ENCODE data around the gene EVX1. TPM values are rescaled to one million over a fixed set of nuclear protein-coding genes. Genes with fewer than 3 reads are reported as not detected.

EVX1 gene
- total RNA-seq, 1 donor from 2014 or later = not detected

DNA sequence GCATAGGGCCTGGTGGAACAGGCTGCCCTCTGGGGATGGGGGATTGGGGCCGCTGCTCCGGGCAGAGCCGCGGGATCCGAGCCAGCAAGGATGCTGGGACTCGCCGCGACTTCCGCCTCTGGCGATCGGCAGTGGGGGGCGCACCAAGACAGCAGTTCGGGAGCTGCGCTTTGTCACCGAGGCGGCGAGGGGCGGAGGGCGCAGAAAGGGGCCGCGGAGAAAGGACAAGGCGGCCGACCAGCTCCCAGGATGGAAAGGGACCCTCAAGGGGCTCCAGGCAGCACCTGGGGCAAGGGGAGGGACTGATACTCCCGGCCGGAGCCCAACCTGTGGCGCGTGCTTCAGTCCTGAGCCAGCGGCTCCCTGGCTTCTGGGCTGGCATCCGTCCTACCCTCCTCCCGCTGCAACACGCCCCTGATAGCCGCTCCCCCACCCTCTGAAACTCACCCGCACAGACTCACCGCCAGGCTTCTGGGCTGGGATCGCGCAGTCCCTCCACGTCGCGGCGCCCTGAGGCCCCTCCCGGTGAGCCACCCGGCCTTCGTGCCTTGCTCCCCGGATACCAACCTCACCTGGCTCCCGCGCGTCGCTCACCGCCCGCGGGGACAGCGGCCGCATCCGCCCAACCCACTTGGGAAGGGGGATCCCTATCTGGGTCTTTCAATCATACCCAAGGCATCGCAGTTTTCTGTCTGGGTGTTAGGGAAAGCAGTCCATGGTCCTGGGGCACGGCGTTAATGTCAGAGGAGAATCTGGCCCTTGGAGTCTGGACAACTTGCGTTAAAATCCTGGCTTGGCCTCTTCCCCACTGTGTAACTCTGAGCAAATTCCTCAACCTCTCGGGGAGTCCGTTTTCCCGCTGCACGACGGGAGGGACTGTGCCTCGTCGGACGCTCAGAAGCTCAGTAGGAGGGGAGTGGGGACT lies 7.0 kb upstream of the EVX1 start:
- DNase-seq = peak; percentile 23

DNA sequence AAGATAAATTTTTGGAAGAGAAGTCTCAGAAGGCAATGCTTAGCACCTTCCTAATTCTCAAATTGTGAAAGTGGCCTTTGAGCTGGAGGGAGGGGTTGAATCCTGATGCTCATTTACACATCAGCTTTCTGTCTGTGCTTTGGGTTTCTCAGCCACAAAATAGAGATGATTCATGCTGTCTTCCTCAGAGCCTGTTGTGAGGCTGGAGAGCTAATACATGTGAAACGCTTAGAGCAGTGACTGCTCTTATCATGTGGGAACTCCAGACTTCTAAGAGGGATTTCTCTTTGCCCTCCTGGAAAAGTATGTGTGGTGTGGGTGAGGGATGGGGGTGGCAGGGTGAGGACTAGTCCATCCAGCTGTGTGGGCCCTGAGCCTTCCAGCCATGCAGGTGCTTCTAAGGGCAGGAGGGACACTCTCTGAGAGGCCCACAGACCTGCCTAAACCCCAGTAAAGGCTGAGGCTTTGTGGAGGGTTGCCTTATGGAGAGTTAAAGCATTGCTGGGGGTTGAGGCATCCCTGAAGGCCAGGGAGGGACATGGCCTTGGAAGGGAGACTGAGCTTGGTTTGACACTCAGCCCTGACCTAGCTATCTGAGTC lies 4.8 kb upstream of the EVX1 start:
- no peak for DNase-seq

DNA sequence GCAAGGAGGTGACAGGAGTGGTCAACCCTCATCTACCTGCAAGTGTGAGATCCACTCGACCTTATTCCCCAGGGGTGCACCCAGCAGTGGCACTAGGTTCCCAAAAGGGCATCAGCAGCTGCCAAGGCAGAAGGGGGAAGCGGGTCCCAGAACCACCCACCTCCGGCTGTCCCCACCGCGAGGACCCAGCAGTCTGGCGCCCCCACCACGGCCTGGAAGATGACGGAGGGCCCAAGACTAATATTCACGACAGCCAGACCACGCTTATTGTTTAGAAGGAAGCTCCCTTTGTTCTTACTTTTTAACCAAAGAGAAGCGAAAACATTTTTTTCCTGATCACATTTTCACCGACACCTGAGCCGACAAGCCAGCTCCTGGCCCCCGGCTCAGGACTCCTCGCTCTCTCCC lies 3.6 kb upstream of the EVX1 start:
- no peak for DNase-seq

DNA sequence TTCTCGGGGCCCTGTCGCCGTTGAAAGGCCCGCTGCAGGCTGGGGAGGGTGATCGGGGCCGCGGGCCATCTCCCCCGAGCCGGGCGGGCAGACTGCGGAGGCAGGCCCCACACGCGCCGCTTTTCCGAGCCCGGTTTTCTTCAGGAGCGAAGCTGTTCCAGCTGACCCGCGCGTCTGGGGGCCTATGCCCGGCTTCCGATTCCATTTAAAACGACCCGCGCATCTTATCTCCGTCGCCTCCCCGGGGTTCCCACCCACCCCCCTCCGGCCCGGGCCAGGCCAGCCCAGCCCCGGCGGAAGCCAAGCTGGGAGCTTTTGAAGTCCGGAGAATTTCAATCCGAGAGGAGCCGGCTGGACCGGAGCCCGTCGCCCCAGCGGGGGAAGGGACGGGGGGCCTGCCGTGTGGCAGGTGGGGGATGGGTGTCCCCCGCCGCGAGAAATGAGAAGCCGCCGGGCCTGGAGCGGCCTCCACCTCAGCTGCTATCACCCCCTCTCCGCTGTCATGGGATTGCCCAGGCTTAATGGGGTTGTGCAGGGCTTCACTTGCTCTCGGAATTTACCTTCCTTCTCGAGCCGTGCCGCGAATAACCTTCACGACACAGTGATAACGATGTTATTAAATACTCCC lies 3.1 kb upstream of the EVX1 start:
- no peak for DNase-seq

DNA sequence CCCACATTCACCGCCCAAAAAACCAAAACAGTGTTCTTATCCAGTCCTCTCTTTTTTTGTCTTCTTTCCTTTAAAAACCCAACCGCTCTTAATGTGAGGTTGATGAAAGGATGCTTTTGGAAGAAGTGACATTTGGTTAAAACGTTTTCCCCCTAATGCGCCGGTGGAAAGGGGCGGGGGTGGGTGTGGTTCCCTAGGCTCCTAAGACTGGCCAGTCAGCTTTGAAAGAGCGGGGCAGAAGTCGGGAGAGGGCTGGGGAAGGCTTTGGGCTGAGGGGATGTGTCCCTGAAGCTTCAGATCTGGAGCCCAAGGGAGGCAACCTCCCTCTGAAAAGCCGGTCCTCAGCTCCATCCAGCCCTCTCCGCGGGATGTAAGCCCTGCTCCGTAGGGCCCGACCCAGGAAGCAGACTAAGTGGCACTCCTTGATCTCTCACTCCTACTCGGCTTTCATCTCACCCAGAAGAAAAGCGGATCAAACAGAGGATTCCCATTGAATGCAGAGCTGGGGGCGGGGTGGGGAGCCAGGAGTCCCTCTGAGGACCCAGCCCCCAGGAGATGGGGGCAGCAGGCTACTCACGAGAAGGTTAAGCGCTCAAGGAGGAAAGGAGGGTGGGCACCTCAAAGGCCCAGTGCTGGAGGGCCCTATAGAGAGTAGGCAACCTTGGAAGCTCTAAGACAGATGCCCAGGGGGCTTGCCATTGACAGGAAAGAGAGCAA lies 2.4 kb upstream of the EVX1 start:
- DNase-seq = no peak

DNA sequence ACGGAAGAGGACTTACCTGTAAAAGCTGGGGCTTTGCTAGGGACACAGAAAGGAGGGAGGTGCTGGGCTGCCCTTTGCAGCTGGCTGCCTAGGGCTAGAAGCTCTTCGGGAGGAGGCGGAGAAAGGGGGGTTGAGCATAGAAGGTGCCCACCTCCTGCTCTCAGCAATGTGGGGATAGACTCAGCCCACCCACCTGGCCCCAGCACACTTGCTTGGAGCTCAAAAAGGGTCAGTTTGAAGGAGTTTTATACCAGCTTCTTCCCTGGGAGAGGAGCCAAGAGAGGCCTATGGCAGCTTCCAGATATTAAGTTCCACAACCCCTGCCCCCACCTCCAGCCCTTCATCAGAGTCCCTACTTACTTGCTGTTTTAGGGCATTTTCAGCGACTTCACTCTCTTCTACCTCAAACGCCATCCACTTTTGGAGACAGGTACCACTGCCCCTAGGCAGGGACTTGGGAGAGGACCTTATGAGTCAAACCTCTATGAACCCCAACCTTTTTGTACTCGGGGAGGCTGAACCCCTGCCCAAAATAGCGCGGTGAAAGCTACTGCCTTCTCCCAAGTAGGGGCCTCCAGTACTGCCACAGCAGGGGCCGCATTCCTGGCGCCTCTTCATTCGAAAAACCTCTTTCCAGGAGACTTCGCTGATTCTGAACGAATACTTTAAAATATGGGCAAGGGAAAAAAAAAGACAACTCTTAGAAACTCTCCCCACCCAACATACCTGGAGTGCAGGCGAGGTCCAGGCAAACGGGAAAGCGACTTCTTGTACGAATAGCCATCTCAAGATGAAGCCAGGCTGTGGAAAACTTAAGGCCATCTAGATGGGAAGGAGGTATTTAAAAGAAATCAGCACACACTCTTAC lies 1.2 kb upstream of the EVX1 start:
- no peak for DNase-seq

DNA sequence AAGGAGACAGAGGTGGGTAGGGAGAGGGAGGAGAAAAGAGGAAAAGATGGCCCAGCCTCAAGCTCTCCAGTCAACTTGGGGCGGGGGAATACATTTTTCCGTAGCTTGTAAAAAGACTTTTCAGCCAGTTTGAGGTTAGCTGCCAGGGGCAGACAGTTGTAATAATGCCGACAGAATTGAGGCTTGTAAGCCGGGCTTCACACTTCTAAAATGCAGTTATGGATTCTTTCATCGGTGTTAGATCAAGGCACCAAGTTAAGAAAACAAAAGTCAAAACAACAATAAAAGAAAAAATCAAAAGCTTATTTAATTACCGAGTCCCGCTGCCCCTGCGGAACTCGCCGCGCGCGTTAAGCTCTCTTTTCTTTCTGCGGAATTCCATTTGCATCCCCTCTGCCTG lies 448 bp upstream of the EVX1 start:
- DNase-seq = no peak

DNA sequence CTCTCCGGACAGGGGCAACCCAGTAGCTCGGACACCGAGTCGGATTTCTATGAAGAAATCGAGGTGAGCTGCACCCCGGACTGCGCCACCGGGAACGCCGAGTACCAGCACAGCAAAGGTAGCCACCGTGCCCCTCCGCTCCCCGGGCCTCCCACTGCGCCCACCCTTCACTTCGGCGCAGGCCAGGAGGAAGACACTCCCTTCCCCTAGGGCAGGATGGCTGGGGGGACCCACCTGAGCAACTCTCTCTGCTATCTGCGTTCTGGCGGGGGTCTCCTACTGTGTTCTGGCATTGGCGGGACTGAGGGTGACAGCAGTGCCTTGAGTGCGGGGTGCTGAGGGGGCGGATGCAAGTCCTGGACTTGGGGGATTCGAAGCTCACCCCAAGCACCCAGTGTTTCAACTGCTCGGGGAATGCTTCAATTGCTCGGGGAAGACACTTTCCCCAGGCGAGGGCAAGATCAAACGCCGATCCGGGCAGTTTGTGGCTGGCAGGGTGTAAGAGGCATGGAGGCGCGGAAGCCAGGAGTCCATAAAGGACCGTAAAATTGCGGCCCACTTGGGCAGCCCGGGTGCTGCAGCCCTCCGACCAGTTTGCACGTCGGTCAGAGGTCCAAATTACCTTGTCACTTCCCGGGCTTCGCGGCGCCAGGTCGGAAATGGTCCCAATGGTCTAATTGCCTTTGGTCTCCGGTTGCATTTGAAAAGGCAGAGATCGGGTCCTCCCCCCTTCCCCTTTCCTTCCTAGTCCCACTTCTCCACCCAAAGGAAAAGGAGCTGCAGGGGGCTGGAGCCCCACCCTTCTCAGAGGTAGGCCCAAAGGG lies 950 bp downstream of the EVX1 start:
- DNase-seq = no peak

DNA sequence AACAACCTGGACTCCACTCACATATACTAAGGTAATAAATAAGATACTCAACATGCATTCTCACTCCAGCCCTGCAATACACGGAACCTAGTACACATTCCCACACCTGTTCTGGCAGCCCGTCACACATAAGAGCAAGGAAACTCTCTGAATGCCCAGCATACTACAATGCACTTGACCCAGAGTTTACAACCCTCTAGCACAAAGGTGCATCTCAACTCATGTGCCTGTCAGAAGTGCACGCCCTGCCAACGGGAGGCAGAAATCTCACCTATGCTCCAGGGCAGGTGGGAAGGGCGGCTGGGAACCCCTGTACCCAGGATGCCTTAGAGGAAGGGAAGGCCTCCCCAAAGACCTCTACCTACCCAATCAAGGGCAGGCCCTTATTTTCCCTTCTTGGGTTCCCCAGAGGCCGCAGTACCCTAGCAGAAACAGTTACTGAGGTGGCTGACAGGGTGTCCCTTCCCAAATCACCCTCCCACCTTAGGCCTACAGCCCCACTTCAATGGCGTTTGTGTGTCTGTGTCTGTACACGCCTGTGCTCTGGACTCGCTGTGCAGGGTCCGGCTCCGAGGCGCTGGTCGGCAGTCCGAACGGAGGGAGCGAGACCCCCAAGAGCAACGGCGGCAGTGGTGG lies 2.0 kb downstream of the EVX1 start:
- no peak for DNase-seq

DNA sequence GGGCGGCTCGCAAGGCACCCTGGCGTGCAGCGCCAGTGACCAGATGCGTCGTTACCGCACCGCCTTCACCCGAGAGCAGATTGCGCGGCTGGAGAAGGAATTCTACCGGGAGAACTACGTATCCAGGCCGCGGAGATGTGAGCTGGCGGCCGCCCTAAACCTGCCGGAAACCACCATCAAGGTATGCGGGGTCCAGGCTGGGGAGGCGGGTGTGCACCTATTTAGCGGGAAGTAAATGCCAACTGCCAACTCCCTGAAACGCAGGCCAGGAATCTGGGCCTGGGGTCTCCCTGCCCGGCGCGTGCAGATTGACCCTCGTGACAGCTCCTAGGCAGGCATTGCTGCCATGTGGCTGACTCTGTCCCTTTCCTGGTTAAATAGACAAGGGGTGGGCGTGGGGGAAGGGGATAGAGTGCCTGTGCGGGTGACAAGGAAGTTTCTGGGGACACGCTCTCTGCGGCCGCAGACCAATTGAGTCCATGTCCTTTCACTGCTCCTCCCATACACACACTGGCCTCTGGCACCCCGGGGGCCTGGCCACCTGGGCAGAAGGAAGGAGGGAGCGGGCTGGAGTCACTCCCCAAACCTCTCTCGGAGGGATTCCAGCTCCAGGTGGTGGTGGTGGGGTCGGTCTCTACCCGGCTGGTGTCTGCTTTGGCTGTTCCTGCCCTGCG lies 2.7 kb downstream of the EVX1 start:
- no peak for DNase-seq

DNA sequence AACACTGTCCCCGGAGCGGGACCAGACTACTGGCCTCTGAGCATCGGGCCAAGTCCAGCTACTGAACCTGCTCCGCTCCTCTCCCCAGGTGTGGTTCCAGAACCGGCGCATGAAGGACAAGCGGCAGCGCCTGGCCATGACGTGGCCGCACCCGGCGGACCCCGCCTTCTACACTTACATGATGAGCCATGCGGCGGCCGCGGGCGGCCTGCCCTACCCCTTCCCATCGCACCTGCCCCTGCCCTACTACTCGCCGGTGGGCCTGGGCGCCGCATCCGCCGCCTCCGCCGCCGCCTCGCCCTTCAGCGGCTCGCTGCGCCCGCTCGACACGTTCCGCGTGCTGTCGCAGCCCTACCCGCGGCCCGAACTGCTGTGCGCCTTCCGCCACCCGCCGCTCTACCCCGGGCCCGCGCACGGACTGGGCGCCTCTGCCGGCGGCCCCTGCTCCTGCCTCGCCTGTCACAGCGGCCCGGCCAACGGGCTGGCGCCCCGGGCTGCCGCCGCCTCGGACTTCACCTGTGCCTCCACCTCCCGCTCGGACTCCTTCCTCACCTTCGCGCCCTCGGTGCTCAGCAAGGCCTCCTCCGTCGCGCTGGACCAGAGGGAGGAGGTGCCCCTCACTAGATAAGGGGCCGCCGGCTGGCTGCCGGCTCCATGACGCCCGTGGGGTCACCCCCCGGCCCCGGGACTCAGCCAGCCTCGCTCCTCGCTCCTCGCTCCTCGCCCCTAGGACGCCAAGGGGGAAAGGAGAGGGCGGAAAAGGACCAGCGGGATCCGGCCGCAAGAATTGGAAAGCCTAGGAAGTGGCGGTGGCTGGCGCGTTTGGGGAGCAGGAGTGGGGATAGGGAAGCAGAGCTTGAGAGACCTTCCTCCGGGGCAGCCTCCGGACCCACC lies 3.4 kb downstream of the EVX1 start:
- no peak for DNase-seq

DNA sequence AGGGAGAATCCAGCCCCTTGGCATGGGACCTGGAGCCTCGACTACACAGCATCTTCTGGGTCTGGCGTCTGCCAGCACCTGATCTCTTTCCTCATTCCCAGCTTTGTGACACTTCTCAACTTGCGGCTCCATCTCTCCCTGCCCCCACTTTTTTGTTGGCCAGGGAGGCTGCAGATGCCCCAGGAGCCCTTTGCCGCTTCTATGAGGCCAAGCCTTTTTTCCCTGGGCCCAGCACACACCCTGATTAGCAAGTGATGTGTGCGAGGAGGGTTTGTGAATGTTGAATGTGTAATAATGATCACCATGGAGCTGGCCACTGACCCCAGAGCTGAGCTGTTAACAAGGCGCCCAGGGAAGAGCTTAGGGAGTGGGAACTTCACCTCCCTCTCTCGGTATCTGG lies 4.4 kb downstream of the EVX1 start:
- DNase-seq = no peak

DNA sequence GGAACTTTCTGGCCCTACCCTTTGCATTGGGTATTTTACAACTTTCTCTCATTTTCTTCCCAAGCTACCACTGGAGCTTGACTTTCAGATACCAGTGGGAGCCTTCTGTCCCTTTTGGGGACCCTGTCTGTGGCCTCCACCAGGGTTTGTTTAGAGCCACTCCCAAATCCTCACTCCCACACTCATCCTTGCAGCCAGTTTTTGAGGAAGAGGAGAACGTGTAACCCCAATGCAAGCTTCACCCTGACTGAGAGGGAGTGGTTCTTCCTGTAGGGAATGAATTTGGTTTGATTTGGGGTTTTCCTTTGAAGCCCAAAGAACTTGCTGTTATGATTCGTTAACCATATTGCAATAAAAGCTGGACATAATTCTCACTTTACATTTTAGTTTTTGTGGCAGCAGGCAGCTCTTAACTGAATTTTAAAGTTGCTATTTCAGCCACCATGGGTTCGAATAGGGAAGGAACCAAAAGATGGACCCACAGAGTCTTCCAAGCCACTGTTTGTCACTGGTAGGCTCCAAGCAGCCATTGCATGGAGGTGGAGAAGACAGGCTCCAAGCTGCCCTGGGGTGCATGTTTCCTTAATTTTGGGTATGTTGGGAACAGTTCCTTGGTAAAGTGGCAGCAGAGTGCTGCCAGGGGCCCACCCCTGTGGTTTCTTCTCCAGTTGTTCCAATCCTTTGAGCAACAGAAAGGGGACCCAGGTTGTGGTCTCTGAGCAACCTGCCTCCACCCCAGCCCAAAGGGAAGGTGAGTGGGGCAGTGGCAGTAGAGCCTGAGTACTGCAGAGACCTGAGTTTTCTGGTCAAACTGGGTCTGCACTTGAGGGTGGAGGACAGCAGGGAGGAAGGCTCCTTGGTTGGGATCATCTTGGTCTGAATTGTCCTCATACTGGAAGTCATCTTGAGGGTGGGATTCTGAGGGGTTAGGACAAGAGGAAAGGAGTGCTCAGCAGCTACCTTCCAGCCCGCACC lies 5.1 kb downstream of the EVX1 start:
- no peak for DNase-seq

DNA sequence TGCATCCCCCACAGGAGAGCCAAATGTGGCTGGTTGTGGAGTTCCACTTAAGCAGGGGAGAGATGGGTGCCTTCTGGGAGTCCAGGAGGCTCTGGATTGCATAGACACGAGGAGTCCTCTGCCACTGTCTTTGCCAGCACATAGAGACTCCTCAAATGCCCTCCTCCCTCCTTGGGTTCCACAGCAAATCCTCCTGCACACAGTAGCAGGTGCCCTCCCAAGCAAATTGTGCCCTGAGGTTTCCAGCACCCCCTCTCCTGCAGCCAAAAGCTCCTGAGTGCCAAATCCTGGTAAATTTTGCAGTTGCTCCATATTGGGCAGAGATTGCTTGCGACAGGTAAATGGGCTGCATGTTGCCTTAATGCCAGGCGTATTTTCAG lies 5.8 kb downstream of the EVX1 start:
- no peak for DNase-seq

DNA sequence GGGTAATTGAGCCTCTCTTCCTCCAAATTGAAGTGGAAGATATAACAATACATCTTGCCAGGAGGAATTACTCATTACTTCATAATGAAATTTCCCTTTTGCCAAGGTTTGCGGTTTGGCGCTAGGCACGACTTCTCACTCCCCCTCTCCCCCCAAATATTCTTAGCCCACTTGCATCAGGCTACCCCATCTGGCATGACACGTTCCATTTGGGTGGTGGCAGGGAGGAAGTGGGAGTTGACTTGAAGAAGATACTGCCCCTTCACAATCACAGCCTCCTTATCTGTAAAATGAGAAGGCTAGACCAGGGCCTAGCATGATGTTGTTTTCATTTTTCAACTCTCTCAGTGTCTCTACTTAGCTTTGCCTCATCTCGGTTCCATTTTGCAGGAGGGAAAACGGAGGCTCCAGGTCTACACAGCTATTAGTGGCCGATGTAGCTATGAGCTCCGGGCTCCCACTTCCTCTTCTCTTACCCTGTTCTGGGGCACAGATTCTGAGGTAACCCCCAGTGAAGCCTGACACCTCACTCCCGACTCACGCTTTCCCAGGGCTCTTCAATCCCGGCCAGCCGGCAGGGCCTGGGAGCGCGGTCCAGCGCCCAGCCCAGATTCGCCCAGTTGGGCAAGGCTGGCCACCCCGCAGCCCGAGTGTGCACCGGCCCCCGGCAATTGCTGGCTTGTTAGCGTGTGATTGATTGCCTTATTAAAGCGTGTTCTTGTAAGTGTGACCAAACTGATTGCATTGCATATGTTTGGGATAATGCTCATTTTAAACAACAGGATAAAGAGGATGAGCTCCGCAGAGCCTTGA lies 6.5 kb downstream of the EVX1 start:
- no peak for DNase-seq

DNA sequence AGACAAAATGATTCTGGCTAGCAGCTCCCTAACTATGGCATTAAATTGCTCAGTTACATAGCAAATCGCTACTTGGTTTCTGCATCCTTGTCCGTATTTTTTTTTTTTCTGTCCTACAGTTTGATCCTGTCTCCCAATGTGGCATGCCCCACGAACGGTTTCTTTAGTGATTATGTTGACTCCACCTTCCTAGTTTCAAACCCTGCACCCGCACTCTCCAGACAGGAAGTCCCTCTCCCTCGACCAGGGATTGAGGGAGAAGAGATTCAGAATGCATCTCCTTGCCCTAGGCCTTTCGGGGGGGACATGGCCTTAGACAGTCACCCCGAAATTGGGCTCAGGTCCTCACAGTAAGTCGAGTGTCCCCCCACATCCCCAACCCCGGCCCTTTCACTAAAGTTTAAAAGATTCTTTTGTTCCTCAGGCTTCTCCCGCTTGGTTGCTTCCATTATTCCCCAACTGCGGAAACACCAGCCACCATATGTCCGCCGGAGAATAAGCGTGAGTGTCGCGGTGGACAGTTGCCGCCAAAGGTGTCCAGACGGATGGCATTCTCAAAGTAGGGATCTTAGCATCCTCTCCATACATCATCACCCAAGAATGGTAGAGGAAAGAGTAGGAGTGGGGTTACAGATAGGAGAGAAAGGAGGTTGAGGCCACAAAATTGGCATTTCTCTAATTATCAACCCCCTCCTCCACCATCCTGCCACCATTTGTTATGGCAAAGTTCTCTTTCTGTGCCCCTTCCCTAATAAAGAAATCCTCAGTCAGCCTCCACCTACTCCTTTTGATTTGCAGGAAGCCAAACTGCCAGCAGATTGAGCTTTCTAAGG lies 7.3 kb downstream of the EVX1 start:
- DNase-seq = no peak

Measured in dermis blood vessel endothelial cell (primary cell).